H7 (cell line): Measurements from ENCODE around the gene ANKMY1. TPM values are rescaled to one million over a fixed set of nuclear protein-coding genes. Genes with fewer than 3 reads are reported as not detected.
"Not testable (repeated sequence)": the region's sequence is repeated elsewhere in the genome, so short reads cannot be mapped to it uniquely, and the experiment has no call there.

Source experiments
- DNase-seq: peaks from one replicate; pipeline ENCODE4 v3.0.0; 2012
- H3K27me3 ChIP-seq: 2 replicates; pipeline ENCODE4 v1.6.0; 2011; ENCODE audit warnings: mild to moderate bottlenecking, low read length; ENCODE audit not compliant: control insufficient read depth, insufficient read depth
- H3K36me3 ChIP-seq: replicated peaks from 2 replicates; pipeline ENCODE4 v1.5.1; 2011; ENCODE audit warnings: low read length; ENCODE audit not compliant: control insufficient read depth, insufficient read depth
- H3K4me3 ChIP-seq: 2 replicates; pipeline ENCODE4 v1.5.1; 2011; ENCODE audit warnings: low read depth, mild to moderate bottlenecking, control low read depth, low read length, moderate library complexity; ENCODE audit not compliant: insufficient read depth
- total RNA-seq: library from RNA; depleted of rRNA; stranded (reverse); fragments of >200 nt; shearing (Covaris generic); gene quantifications from 2 replicates; pipeline ENCODE4 v1.2.3, GENCODE V29; 2014

The ANKMY1 gene
- total RNA-seq, 1 experiment from 2014 or later, result 3.6 TPM

DNA sequence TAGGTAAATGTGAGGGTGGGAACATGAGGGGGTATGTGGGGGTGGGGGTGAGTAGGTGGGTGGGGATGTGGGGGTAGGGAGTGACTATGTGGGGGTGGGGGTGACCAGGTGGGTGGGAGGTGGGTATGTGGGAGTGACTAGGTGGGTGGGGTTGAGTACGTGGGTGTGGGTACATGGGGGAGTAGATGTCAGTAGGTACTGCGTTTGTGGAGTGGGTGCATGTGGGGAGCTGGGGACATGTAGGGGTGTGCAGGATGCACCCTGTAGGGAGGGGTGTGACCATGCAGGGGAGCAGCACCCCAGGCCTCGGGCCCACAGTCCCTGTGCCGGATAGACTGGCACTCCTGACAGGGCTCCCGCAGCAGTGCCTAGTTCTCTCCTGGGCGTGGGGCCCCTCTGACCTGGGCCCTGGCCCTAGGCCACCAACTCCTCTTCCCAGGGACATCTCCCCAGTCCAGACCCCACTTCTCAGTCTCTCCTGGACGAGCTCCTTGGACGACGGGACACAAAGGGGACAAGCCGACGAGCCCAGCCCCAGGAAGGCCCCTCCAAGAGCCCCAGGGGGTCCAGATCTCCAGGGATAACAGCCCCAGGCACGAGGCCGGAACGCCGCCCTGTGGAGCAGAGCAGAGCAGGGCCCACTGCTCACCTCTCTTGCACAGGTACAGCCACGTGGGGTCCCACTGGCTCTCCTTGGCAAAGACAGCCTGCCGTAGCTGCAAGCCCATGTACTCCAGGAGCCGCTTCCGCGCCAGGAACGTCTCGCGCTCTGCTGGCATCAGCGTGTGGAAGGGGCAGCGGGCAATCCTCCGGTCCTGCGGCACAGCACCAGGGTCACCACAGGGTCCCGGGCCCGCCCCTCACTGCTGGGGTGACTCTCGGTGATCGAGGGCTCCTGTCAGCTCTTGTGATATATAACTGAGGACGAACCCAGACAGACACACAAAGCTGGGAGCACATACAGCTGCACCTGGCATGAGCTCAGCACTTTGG, 58.2 kb downstream of the ANKMY1 start:
- DNase-seq, result peak; percentile 41
- Histone ChIP-seq H3K4me3 (no peak overlapping the region), H3K27me3 (no peaks in the 10 kb centered on the region), H3K36me3 (no peaks in the 10 kb centered on the region)

GRCh38 chr2:240498958-240499260, 58.9 kb downstream of the ANKMY1 start:
- Histone ChIP-seq H3K4me3 (no peak overlapping the region), H3K36me3 (no peaks in the 10 kb centered on the region), H3K27me3 (no peaks in the 10 kb centered on the region)
- DNase-seq, result no peak

DNA sequence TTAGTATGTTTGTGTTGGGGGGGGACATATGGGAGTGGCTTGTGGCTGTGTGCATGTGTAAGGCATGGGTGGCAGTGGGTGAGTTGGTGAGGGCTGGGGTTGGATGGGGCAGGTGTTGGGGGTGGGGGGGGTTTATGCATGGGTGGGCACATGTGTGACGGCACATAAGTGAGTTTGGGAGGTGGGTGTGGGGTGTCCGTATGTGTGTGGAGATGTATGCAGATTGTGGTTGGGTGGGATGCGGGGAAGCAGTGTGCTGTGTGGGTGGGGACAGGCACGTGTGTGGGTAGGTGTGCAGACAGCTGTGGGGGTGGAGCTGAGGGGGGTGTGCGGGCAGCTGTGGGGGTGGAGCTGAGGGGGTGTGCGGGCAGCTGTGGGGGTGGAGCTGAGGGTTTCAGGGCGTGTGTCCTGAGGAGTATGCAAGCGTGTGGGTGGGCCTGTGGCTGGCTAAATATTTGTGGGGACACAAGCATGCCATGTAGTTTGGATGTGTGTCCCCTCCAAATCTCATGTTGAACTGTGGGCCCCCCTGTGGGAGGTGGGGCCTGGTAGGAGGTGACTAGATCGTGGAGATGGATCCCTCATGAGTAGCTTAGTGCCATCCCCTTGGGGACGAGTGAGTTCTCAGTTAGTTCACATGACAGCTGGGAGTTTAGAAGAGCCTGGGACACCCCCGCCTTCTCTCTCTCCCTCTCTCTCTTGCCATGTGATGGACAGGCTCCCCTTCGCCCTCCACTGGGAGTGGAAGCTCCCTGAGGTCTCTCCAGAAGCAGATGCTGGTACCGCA, 59.4 kb downstream of the ANKMY1 start:
- Histone ChIP-seq H3K36me3 (no peaks in the 10 kb centered on the region), H3K27me3 (no peaks in the 10 kb centered on the region), H3K4me3 (no peak overlapping the region)
- no peak for DNase-seq

DNA sequence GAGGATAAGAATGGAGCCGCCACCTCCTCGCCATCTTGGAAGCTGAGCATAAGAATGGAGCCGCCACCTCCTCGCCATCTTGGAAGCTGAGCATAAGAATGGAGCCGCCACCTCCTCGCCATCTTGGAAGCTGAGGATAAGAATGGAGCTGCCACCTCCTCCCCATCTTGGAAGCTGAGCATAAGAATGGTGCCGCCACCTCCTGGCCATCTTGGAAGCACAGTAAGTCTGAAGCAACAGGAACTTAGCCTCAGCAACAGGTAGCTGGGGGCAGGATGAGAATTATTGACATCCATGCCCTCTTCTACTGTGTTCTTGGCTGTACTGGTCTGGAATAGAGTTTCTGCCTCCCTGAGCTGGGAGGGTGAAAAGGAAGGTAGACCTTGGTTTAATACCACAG, 60.7 kb downstream of the ANKMY1 start:
- H3K36me3 ChIP-seq, H3K4me3 ChIP-seq, H3K27me3 ChIP-seq: not testable (repeated sequence)
- DNase-seq, result peak; percentile 79

DNA sequence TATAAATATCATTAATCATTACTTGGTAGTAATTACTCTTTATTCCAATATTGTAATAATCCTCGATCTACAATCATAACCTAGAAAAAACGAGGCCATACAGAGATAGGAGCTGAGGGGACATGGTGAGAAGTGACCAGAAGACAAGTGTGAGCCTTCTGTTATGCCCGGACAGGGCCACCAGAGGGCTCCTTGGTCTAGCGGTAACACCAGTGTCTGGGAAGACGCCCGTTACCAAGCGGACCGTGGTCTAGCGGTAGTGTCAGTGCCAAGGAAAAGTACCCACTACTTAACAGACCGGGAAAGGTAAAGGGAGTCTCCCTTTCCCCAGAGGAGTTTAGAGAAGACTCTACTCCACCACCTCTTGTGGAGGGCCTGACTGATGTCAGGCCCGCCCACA, 62.8 kb downstream of the ANKMY1 start:
- not testable (repeated sequence) for H3K4me3 ChIP-seq, DNase-seq, H3K36me3 ChIP-seq, H3K27me3 ChIP-seq

DNA sequence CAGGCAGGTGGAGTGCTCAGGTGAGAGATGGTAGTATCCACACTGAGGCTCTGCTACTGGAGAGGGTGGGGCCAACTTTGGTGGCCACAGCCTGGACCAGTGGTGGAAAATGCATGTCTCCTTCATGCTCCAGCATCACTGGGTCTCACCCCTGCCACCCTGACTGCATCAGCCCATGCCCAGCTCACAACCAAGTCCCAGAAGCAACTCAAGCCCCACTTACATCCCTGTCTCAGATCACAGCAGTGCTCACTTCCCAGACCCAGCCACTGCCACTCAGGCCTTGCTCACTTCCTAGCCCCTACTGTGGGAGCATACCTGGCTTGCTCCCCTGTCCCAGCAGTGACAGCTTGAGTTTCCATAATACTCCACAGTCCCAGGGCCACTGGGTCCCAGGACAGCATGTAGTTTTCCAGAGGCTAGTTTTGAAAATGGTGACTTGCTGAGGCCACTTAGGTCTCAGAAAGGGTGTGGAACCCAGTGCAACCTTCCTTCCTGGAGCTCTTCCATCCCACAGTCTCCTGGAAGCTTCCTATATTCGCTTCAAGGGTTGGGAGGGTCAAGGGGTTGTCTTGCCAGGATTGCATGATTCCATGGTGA, 63.5 kb downstream of the ANKMY1 start:
- no peaks in the 10 kb centered on the region for H3K27me3 ChIP-seq
- H3K36me3 ChIP-seq, result no peaks in the 10 kb centered on the region
- H3K4me3 ChIP-seq, result no peak overlapping the region
- DNase-seq, result no peak

- Histone ChIP-seq H3K4me3 (no peak overlapping the region), H3K27me3 (no peaks in the 10 kb centered on the region), H3K36me3 (no peaks in the 10 kb centered on the region)
- no peak for DNase-seq
These were observed 66.3 kb downstream of the ANKMY1 start for GRCh38 chr2:240491483-240491882.

DNA sequence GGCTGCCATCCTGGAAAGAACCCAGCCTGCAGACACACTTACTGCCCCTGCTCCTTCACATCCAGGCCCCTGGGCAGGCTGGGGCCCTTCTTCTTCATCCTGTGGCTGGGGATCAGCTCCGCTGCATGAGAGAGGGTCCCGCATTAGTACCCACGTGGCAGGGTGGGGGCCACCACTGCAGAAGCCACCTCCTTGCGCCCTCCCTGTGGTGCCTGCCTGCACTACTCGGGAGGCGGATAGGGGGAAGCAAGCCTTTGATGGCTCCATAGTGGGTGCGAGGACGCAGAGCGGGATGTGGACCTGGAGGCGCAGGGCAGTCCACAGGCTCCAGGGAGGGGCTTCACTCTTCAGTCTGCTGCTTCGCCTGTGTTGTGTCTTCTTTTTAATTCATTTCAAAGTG, 75.6 kb downstream of the ANKMY1 start:
- Histone ChIP-seq H3K36me3 (no peaks in the 10 kb centered on the region), H3K27me3 (no peaks in the 10 kb centered on the region), H3K4me3 (no peak overlapping the region)
- peak; percentile 36 for DNase-seq

GRCh38 chr2:240481720-240482119, 76.1 kb downstream of the ANKMY1 start:
- H3K36me3 ChIP-seq, result no peaks in the 10 kb centered on the region
- no peaks in the 10 kb centered on the region for H3K27me3 ChIP-seq
- DNase-seq, result peak; percentile 18
- H3K4me3 ChIP-seq, result no peak overlapping the region

- DNase-seq, result peak; percentile 34
- H3K4me3 ChIP-seq, result no peak overlapping the region
- H3K27me3 ChIP-seq, result no peaks in the 10 kb centered on the region
- no peaks in the 10 kb centered on the region for H3K36me3 ChIP-seq
These were observed 76.8 kb downstream of the ANKMY1 start for GRCh38 chr2:240480834-240481623.

DNA sequence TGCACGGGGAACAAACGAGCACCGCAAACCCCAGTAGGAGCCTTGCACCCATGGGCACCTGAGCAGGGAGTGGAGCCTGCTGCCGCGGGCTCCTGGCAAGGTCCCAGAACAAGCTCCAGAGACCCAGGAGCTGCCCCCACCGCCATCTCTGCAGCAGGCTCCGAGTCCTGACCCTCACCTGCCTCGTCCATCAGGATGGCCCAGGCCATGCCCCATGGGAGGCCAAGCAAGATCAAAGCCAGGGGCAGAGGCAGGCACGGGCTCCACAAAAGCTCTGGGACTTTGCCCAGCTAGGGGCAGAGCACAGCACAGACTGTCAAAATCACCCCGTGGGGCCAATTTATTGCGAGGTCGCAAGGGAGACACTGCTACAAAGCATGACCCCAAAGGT, 78.7 kb downstream of the ANKMY1 start:
- H3K4me3 ChIP-seq, result no peak overlapping the region
- H3K27me3 ChIP-seq, result no peaks in the 10 kb centered on the region
- no peaks in the 10 kb centered on the region for H3K36me3 ChIP-seq
- DNase-seq, result peak; percentile 22

GRCh38 chr2:240478346-240479110, 79.3 kb downstream of the ANKMY1 start:
- no peak overlapping the region for H3K4me3 ChIP-seq
- DNase-seq, result peak; percentile 30
- no peaks in the 10 kb centered on the region for H3K36me3 ChIP-seq
- H3K27me3 ChIP-seq, result no peaks in the 10 kb centered on the region

DNA sequence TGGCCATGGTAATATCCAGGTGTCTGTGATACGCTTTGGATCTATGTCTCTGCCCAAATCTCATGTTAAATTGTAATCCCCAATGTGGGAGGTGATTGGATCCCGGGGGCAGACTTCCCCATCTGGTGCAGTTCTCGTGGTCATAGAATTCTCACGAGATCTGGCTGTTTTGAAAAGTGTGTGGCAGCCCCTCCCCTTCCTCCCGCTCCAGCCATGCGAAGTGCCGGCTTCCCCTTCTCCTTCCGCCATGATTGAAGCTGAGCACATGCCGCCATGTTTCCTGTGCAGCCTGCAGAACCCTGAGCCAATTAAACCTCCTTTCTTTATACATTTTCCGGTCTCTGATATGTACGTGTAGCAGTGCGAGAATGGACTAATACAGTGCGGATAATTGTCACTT, 79.9 kb downstream of the ANKMY1 start:
- Histone ChIP-seq H3K27me3 (no peaks in the 10 kb centered on the region), H3K4me3 (no peak overlapping the region), H3K36me3 (no peaks in the 10 kb centered on the region)
- no peak for DNase-seq

DNA sequence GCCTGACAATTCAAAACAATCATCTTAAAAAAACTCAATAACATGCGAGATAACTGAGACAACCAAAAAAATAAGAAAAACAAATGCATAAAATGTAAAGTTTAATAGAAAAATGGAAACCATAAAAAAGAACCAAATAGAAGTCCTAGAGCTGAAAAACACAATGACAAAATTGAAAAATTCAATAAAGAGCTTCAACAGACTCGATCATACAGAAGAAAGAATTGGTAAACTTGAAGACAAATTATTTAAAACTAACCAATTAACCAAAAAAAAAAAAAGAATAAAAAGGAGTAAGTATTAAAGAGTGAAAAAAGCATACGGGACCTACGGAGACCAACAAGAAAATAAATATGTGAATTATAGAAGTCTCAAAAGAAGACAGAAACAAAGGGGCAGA, 84.6 kb downstream of the ANKMY1 start:
- DNase-seq, result no peak
- no peaks in the 10 kb centered on the region for H3K27me3 ChIP-seq
- H3K36me3 ChIP-seq, result no peaks in the 10 kb centered on the region
- H3K4me3 ChIP-seq, result no peak overlapping the region
